Measurements from ENCODE around the gene BATF3. TPM values are rescaled to one million over a fixed set of nuclear protein-coding genes. Genes with fewer than 3 reads are reported as not detected.

The BATF3 gene
- total and polyA plus RNA-seq, 5 donors from 2014 or later = 1.6 to 4.4 (median 2.6) TPM

DNA sequence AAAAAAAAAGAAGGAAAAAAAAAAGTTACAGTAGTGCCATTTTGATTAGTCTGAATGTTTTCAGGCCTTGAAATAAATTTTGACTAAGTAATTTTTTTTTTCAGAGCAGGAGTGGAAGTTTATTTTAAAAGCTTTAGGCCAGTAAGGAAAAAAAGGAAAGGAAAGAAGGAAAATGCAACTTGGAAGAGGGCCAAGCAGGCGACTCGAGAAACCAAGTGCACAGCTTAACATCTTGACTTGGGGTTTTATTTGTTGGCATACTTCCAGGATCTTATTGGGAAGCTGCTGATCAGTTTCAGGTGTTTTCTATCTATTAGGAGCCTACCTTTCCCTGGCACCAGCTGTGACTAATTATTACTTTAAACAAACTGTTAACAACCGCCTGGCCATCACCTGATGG is 49.4 kb downstream of the BATF3 start:
- no peaks in the 10 kb centered on the region for H3K36me3 Mint-ChIP-seq
- DNase-seq (no peak), ATAC-seq (ENCODE audit: low read depth in 2 of 2) (no peak)
- peaks cover 0 to under 1% (median 0%) of the 10 kb centered on the region in 7 donors for H3K9me3 Mint-ChIP-seq
- H3K27me3 Mint-ChIP-seq = peaks cover 7% of the 10 kb centered on the region
- peak overlapping the region in 1 of 3 donors; percentile 5 for H3K27ac Mint-ChIP-seq
- H3K9me3 ChIP-seq (ENCODE audit: control insufficient read depth in 2 of 2, low read length in 2 of 2) = no peaks in the 10 kb centered on the region
- no peaks in the 10 kb centered on the region for H3K36me3 ChIP-seq (ENCODE audit: control insufficient read depth, insufficient read depth, low read length)
- H3K4me1 ChIP-seq (ENCODE audit: control insufficient read depth, insufficient read depth, low read length, poor library complexity, severe bottlenecking) = no peaks in the 10 kb centered on the region
- no peaks in the 10 kb centered on the region for H3K4me1 Mint-ChIP-seq
- no peak overlapping the region for H3K4me3 Mint-ChIP-seq
- no peak overlapping the region for H3K4me3 ChIP-seq (ENCODE audit: low read depth, low read length)
- H3K27ac ChIP-seq (ENCODE audit: insufficient read depth, low read length, poor library complexity, severe bottlenecking) = no peak overlapping the region
- no peaks in the 10 kb centered on the region for H3K27me3 ChIP-seq (ENCODE audit: control insufficient read depth, insufficient read depth, low read length)

GRCh38 chr1:212649020-212649419 is 50.6 kb downstream of the BATF3 start:
- Mint-ChIP-seq H3K36me3 (no peaks in the 10 kb centered on the region), H3K9me3 (no peaks in the 10 kb centered on the region), H3K4me3 (no peak overlapping the region), H3K4me1 (no peaks in the 10 kb centered on the region), H3K27ac (no peak overlapping the region), H3K27me3 (peaks cover 17% of the 10 kb centered on the region)
- no peak overlapping the region for H3K4me3 ChIP-seq (ENCODE audit: low read depth, low read length)
- no peak overlapping the region for H3K27ac ChIP-seq (ENCODE audit: insufficient read depth, low read length, poor library complexity, severe bottlenecking)
- no peaks in the 10 kb centered on the region for H3K9me3 ChIP-seq (ENCODE audit: control insufficient read depth in 2 of 2, low read length in 2 of 2)
- ATAC-seq (ENCODE audit: low read depth in 2 of 2) (no peak), DNase-seq (no peak)
- no peaks in the 10 kb centered on the region for H3K36me3 ChIP-seq (ENCODE audit: control insufficient read depth, insufficient read depth, low read length)
- H3K4me1 ChIP-seq (ENCODE audit: control insufficient read depth, insufficient read depth, low read length, poor library complexity, severe bottlenecking) = no peaks in the 10 kb centered on the region
- H3K27me3 ChIP-seq (ENCODE audit: control insufficient read depth, insufficient read depth, low read length) = no peaks in the 10 kb centered on the region

DNA sequence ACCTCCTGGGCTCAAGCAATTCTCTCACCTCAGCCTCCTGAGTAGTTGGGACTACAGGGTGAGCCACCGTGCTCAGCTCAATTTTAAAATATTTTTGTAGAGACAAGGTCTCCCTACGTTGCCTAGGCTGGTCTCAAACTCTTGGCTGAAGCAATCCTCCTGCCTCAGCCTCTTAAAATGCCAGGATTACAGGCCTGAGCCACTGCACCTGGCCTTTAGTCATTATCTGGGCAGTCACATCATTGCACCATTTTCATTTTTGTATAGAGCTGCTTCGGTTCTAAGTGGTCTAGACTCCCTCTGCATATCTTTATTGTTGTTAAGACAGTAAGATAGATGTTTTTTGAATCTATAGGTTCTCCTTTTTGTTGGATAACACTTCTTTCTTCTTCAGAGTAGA is 51.2 kb downstream of the BATF3 start:
- ATAC-seq (ENCODE audit: low read depth in 2 of 2) = no peak
- no peak overlapping the region for H3K4me3 Mint-ChIP-seq
- H3K27ac ChIP-seq (ENCODE audit: insufficient read depth, low read length, poor library complexity, severe bottlenecking) = no peak overlapping the region
- no peak overlapping the region for H3K4me3 ChIP-seq (ENCODE audit: low read depth, low read length)
- no peaks in the 10 kb centered on the region for H3K9me3 ChIP-seq (ENCODE audit: control insufficient read depth in 2 of 2, low read length in 2 of 2)
- no peaks in the 10 kb centered on the region for H3K4me1 Mint-ChIP-seq
- peaks cover 21% of the 10 kb centered on the region for H3K27me3 Mint-ChIP-seq
- no peaks in the 10 kb centered on the region for H3K36me3 Mint-ChIP-seq
- H3K36me3 ChIP-seq (ENCODE audit: control insufficient read depth, insufficient read depth, low read length) = no peaks in the 10 kb centered on the region
- no peak overlapping the region for H3K27ac Mint-ChIP-seq
- H3K4me1 ChIP-seq (ENCODE audit: control insufficient read depth, insufficient read depth, low read length, poor library complexity, severe bottlenecking) = no peaks in the 10 kb centered on the region
- no peak for DNase-seq
- no peaks in the 10 kb centered on the region for H3K9me3 Mint-ChIP-seq
- H3K27me3 ChIP-seq (ENCODE audit: control insufficient read depth, insufficient read depth, low read length) = no peaks in the 10 kb centered on the region

GRCh38 chr1:212647004-212647403 is 52.6 kb downstream of the BATF3 start:
- Histone ChIP-seq H3K9me3 (ENCODE audit: control insufficient read depth in 2 of 2, low read length in 2 of 2) (no peaks in the 10 kb centered on the region), H3K36me3 (ENCODE audit: control insufficient read depth, insufficient read depth, low read length) (no peaks in the 10 kb centered on the region), H3K4me1 (ENCODE audit: control insufficient read depth, insufficient read depth, low read length, poor library complexity, severe bottlenecking) (no peaks in the 10 kb centered on the region), H3K27ac (ENCODE audit: insufficient read depth, low read length, poor library complexity, severe bottlenecking) (no peak overlapping the region), H3K27me3 (ENCODE audit: control insufficient read depth, insufficient read depth, low read length) (no peaks in the 10 kb centered on the region), H3K4me3 (ENCODE audit: low read depth, low read length) (no peak overlapping the region)
- Mint-ChIP-seq H3K9me3 (no peaks in the 10 kb centered on the region), H3K36me3 (no peaks in the 10 kb centered on the region), H3K4me3 (no peak overlapping the region), H3K4me1 (no peaks in the 10 kb centered on the region), H3K27me3 (peaks cover 21% of the 10 kb centered on the region), H3K27ac (no peak overlapping the region)
- ATAC-seq (ENCODE audit: low read depth in 2 of 2) = no peak
- DNase-seq = no peak

DNA sequence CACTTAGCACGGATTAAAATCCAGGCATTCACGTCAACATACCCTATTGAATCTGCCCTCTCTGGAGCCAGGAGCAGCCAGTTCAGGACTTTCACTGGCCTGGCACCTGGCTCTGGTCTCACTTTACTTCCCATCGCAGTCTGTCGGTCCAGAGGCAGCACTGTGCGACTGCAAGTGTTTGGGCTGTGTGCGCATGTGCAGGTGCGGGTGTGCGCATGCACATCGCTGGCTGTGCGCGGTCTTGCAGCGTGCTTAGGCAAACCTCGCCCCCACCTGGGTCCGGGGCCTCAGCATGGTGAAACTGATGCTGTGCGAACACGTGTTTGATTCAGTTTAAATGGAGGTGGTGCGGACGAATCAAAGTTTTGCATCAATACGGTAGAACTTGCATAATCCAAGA is 53.1 kb downstream of the BATF3 start:
- no peak for ATAC-seq (ENCODE audit: low read depth in 2 of 2)
- no peak overlapping the region for H3K4me3 ChIP-seq (ENCODE audit: low read depth, low read length)
- H3K36me3 Mint-ChIP-seq = no peaks in the 10 kb centered on the region
- H3K27ac Mint-ChIP-seq = no peak overlapping the region
- no peak for DNase-seq
- no peaks in the 10 kb centered on the region for H3K4me1 ChIP-seq (ENCODE audit: control insufficient read depth, insufficient read depth, low read length, poor library complexity, severe bottlenecking)
- H3K27ac ChIP-seq (ENCODE audit: insufficient read depth, low read length, poor library complexity, severe bottlenecking) = no peak overlapping the region
- no peaks in the 10 kb centered on the region for H3K9me3 Mint-ChIP-seq
- H3K27me3 ChIP-seq (ENCODE audit: control insufficient read depth, insufficient read depth, low read length) = no peaks in the 10 kb centered on the region
- H3K4me1 Mint-ChIP-seq = no peaks in the 10 kb centered on the region
- H3K36me3 ChIP-seq (ENCODE audit: control insufficient read depth, insufficient read depth, low read length) = no peaks in the 10 kb centered on the region
- no peak overlapping the region for H3K4me3 Mint-ChIP-seq
- peaks cover 21% of the 10 kb centered on the region for H3K27me3 Mint-ChIP-seq
- H3K9me3 ChIP-seq (ENCODE audit: control insufficient read depth in 2 of 2, low read length in 2 of 2) = no peaks in the 10 kb centered on the region

GRCh38 chr1:212645546-212646543 is 53.8 kb downstream of the BATF3 start:
- Histone ChIP-seq H3K27me3 (ENCODE audit: control insufficient read depth, insufficient read depth, low read length) (no peaks in the 10 kb centered on the region), H3K27ac (ENCODE audit: insufficient read depth, low read length, poor library complexity, severe bottlenecking) (no peak overlapping the region), H3K4me3 (ENCODE audit: low read depth, low read length) (no peak overlapping the region), H3K4me1 (ENCODE audit: control insufficient read depth, insufficient read depth, low read length, poor library complexity, severe bottlenecking) (no peaks in the 10 kb centered on the region), H3K9me3 (ENCODE audit: control insufficient read depth in 2 of 2, low read length in 2 of 2) (no peaks in the 10 kb centered on the region), H3K36me3 (ENCODE audit: control insufficient read depth, insufficient read depth, low read length) (no peaks in the 10 kb centered on the region)
- DNase-seq = no peak
- Mint-ChIP-seq H3K4me3 (no peak overlapping the region), H3K4me1 (no peaks in the 10 kb centered on the region), H3K27me3 (peaks cover 25% of the 10 kb centered on the region), H3K9me3 (peaks cover 0 to under 1% (median 0%) of the 10 kb centered on the region in 7 donors), H3K27ac (no peak overlapping the region), H3K36me3 (no peaks in the 10 kb centered on the region)
- no peak for ATAC-seq (ENCODE audit: low read depth in 2 of 2)

DNA sequence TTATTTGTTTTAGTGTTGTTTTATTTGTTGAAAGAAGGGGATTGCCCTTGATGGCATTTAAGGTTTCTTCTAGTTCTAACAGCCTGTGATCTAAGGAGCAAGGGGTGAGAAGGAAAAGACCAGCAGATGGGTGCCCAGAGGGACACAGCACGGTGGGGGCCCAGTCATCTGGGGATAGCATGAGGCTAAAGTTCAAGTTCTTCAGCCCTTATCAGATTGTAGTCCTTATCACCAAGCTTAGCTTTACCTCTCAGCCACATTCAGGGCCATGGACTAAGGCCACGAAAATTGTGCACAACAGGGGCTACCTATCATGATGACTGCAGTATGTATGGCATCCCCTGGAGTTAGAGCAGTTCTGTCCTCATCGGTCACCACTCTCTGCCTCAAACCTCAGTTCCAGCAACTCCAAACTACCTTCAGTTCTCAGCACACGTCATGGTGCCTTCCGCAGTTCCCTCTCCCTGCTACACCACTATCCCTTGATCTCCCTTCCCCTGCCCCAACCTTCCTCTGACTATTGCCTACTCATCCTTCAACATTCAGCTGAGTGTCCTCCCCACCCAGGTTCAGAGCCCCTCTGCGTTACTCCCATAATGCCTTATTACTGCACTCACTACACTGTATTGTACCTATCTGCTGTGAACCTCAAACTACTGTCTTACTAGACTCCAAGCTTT is 54.6 kb downstream of the BATF3 start:
- no peaks in the 10 kb centered on the region for H3K36me3 ChIP-seq (ENCODE audit: control insufficient read depth, insufficient read depth, low read length)
- Mint-ChIP-seq H3K4me3 (no peak overlapping the region), H3K36me3 (no peaks in the 10 kb centered on the region), H3K9me3 (peaks cover 0 to 3% (median 0%) of the 10 kb centered on the region in 7 donors), H3K27me3 (peaks cover 34% of the 10 kb centered on the region), H3K27ac (no peak overlapping the region), H3K4me1 (no peaks in the 10 kb centered on the region)
- no peak overlapping the region for H3K27ac ChIP-seq (ENCODE audit: insufficient read depth, low read length, poor library complexity, severe bottlenecking)
- no peaks in the 10 kb centered on the region for H3K27me3 ChIP-seq (ENCODE audit: control insufficient read depth, insufficient read depth, low read length)
- H3K9me3 ChIP-seq (ENCODE audit: control insufficient read depth in 2 of 2, low read length in 2 of 2) = peaks cover 3 to 5% of the 10 kb centered on the region in 2 experiments
- no peak overlapping the region for H3K4me3 ChIP-seq (ENCODE audit: low read depth, low read length)
- H3K4me1 ChIP-seq (ENCODE audit: control insufficient read depth, insufficient read depth, low read length, poor library complexity, severe bottlenecking) = no peaks in the 10 kb centered on the region
- DNase-seq = no peak
- no peak for ATAC-seq (ENCODE audit: low read depth in 2 of 2)
